Smooth muscle cell of the brain vasculature (primary cell): ENCODE results near the gene CDKL1.
"Not testable (repeated sequence)": the region's sequence is repeated elsewhere in the genome, so short reads cannot be mapped to it uniquely, and the experiment has no call there.

Source experiments
- DNase-seq: peaks from one replicate; pipeline ENCODE4 v3.0.0-alpha.2; 2012; ENCODE audit warnings: low read depth, low spot score

The CDKL1 gene

DNA sequence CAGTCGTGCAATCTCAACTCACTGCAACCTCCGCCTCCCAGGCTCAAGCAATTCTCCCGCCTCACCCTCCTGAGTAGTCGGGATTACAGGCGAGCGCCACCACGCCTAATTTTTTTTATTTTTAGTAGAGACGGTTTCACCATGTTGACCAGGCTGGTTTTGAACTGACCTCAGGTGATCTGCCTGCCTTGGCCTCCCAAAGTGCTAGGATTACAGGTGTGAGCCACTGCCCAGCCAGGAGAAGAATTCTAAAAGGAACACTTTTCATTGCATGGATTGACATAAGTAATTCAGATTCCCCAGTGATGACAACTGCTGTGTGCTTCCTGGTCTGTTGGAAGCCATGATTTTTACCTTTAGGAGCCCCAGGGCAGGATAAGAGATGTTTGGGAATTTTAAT is 62.5 kb downstream of the CDKL1 start:
- DNase-seq = no peak

GRCh38 chr14:50333014-50333509 is 63.6 kb downstream of the CDKL1 start:
- no peak for DNase-seq

DNA sequence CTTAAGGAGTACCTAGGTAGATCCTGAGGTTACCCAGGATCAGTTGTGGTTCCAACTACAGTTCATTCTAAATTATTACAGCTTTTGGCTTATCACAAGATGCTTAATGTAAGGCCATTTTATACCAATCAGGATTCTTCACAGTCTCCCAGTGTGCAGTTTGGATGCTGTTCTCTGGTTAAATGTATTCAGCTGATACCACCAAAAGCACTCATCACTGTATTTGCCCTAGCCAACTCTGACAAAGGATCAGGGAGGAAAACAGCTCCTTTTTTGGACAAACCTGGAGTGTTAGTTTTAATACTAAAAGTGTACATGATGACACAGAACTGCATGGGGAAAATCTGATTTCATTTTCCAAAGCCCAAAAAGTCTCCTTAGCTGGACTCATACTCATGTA is 65.1 kb downstream of the CDKL1 start:
- DNase-seq = no peak

- peak; percentile 81 for DNase-seq
These were observed 75.5 kb downstream of the CDKL1 start for GRCh38 chr14:50321009-50321660.

DNA sequence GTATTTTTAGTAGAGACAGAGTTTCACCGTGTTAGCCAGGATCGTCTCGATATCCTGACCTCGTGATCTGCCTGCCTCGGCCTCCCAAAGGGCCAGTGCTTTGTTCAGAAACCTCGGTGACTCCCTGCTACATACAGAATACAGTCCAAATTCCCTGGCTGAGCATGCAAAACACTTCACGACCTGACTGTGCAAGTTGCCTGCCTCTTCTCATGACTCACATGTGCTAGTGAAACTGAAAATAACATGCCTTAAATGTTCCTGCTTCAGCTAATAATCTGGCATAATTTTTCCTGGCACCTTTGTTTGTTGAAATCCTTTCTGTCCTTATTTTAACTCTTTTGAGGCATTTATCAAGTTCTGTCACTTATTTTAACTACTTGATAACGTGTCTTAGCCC is 76.4 kb downstream of the CDKL1 start:
- no peak for DNase-seq

DNA sequence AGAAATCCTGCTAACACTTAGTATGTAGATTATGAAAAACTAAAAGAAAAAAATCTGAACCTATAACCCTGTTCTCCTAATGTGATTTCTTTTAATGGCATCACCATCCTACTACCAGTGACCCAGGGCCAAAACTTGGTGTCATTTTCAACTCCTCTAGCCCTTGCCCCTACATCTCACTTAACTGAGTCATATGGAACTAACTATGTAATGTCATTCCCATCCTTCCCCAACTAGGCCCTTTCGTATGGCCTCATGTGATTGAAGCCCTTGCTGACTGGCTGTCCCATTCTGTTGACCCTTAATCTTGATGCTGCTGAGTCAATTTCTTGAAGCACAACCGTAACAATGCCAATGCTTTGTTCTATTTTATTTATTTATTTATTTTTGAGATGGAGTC is 77.0 kb downstream of the CDKL1 start:
- DNase-seq = no peak

GRCh38 chr14:50319293-50319692 is 77.4 kb downstream of the CDKL1 start:
- no peak for DNase-seq

DNA sequence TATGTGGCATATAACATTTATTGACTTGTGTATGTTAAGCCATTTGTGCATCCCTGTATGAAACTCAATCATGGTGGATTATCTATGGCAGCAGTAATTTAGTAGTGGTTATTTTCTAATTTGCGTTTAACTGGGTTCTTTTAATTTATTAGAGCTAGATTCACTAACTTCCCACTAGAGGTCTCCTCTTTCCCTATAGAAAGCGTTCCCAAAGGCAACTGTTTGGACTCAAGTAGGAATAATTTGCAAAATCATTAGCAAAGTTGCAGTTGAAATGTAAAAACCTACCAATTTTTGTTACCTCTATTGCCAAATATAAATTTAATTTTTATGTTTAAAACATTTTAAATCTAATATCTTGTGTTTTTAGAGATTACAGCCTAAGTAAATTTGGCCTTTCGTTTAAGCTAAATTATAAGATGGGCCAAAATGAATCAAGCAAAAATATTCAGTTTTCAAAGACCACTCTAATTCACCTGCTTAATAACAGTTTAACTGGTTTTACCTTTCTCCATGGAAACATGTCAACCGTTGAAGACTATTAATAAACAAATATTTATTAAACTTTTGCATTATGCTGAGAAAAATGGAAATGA is 78.6 kb downstream of the CDKL1 start:
- no peak for DNase-seq

DNA sequence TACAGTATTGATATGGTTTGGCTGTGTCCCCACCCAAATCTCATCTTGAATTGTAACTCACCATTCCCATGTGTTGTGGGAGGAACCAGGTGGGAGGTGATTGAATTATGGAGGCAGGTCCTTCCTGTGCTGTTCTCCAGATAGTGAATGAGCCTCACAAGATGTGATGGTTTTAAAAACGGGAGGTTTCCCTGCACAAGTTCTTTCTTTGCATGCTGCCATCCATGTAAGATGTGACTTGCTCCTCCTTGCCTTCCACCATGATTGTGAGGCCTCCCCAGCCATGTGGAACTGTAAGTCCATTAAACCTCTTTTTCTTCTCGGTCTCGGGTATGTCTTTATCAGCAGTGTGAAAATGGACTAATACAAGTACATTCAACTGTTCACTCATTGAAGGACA is 82.6 kb downstream of the CDKL1 start:
- DNase-seq = not testable (repeated sequence)

- no peak for DNase-seq
These were observed 84.0 kb downstream of the CDKL1 start for GRCh38 chr14:50312734-50313054.

- peak; percentile 83 for DNase-seq
These were observed 84.5 kb downstream of the CDKL1 start, which contains the start of the genes DMAC2L and L2HGDH for GRCh38 chr14:50311972-50312733. Gene DMAC2L (plus strand): TSS chr14:50312324. CDS start chr14:50321488, 9,164 bp downstream. Gene L2HGDH (minus strand): TSS chr14:50312229. CDS start chr14:50312150, 79 bp downstream.

DNA sequence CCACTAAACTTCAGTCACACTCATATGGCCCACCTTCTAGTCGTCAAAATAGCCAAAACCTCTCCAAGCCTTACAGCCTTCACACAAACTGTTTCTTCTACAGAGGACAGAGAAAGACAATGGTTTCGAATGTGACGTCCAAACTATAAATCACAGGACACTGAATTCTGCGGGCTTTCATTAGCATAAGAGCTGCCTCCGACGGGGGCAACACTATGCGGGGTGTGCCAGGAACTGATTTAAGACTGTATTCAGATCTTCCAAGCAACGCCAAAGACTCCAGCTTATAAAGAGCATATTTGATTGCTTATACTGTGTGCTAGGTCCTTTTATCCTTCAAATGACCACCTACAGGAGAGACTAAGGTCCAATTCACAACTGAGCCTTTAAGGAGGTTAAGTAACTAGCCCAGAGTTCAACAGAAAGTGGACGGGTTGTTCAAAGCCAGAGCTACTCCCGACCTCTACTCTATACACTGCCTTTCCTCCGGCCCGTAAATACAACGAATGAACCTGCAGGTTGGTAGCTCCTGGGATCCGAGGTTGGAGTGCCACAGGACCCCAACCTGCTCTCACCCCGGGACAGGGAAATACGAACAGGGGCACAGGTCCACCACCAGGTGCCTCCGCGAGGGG is 85.2 kb downstream of the CDKL1 start:
- no peak for DNase-seq

DNA sequence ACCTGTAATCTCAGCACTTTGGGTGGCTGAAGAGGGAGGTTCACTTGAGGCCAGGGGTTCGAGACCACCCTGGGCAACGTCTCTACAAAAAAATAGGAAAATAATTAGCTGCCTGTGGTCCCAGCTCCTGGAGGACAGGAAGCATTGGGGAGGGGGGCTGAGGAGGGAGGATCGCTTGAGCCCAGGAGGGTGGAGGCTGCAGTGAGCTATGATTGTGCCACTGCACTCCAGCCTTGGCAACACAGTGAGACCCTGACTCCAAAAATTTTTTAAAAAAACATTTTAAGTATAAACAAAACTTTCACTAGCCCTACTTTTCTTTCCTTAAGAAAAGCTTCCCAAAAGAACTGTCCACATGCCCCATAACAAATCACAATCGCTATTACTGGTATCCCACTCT is 86.2 kb downstream of the CDKL1 start:
- no peak for DNase-seq

GRCh38 chr14:50308363-50308915 is 88.2 kb downstream of the CDKL1 start:
- no peak for DNase-seq

GRCh38 chr14:50303744-50304471 is 92.8 kb downstream of the CDKL1 start:
- DNase-seq = no peak

- no peak for DNase-seq
These were observed 94.8 kb downstream of the CDKL1 start for GRCh38 chr14:50301914-50302313.

DNA sequence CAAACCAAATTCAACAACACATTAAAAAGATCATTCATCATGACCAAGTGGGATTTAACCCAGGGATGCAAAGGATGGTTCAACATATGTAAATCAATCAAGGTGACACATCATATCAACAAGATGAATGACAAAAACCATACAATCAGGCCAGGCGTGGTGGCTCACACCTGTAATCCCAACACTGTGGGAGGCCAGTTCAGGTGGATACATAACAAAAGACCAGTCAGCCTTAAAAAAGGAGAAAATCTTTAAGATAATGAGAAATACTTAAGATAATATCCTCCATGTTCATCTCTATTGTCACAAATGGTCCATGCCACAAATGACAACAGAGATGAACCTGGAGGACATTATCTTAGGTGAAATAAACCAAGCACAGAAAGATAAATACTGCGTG is 97.1 kb downstream of the CDKL1 start:
- no peak for DNase-seq

- DNase-seq = no peak
These were observed 106.4 kb downstream of the CDKL1 start for GRCh38 chr14:50290306-50290705.

- no peak for DNase-seq
These were observed 108.5 kb downstream of the CDKL1 start for GRCh38 chr14:50288146-50288545.

DNA sequence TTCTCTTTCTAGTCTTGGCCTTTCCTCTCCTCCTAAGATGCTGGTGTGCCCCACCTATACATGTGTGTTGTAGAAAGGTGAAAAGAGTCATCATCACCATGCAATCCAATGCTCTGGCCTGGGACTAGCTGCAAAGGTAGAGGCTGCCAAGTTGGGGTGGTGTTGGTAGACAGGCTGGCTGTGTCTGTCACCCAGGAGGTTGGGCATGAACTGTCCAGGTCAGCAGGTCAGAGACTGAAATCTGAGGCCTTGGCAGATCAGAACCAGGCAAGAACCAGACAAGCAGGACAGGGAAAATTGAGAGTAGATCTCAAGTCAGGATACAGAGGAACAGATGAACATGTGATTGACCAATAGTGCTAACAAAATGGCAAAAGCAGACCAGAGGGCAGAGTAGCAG is 110.8 kb downstream of the CDKL1 start:
- no peak for DNase-seq
